Loucy (cell line): ENCODE data around the gene BTNL8.

Experiments
- CTCF ChIP-seq: fragments of 200-600 bp; sonication (generic); conservative IDR thresholded peaks from 2 replicates; pipeline ENCODE4 v1.5.1; 2014; ENCODE audit warnings: mild to moderate bottlenecking, antibody characterized with exemption, low read length
- EZH2phosphoT487 ChIP-seq: fragments of 200-600 bp; IDR thresholded peaks from 2 replicates; pipeline ENCODE4 v1.6.1; 2018; ENCODE audit warnings: antibody characterized with exemption, mild to moderate bottlenecking, moderate library complexity, borderline replicate concordance

- no peak for TF ChIP-seq EZH2phosphoT487
- no peak for TF ChIP-seq CTCF
Observed at GRCh38 chr5:180862645-180863044, 36.3 kb upstream of the BTNL8 start.
